ENCODE measurements around the gene LCE1F. TPM values are rescaled to one million over a fixed set of nuclear protein-coding genes. Genes with fewer than 3 reads are reported as not detected.

LCE1F gene
- total RNA-seq, 2 experiments from 2014 or later: not detected

GRCh38 chr1:152770411-152770810 is 4.5 kb upstream of the LCE1F start:
- POLR2A ChIA-PET: no interaction called here
- CTCF ChIA-PET: no interaction called here
- Mint-ChIP-seq H3K36me3 (ENCODE audit: low read depth) (no peaks in the 10 kb centered on the region), H3K27me3 (peaks cover 2% of the 10 kb centered on the region), H3K4me1 (ENCODE audit: low read depth) (no peaks in the 10 kb centered on the region), H3K27ac (no peak overlapping the region), H3K9me3 (no peaks in the 10 kb centered on the region), H3K4me3 (no peak overlapping the region)
- no peak for DNase-seq
- intact Hi-C loops (cut with micrococcal nuclease): no loop called here
- no peak for TF ChIP-seq CTCF (IDR thresholded peaks at IDR 0.05)
- ATAC-seq: no peak

- POLR2A ChIA-PET: no interaction called here
- peaks cover 5% of the 10 kb centered on the region for H3K27me3 Mint-ChIP-seq
- H3K9me3 Mint-ChIP-seq: no peaks in the 10 kb centered on the region
- ATAC-seq (no peak), DNase-seq (no peak)
- no peak overlapping the region for H3K4me3 Mint-ChIP-seq
- H3K27ac Mint-ChIP-seq: no peak overlapping the region
- CTCF ChIA-PET: no interaction called here
- intact Hi-C loops (cut with micrococcal nuclease): no loop called here
- H3K36me3 Mint-ChIP-seq (ENCODE audit: low read depth): no peaks in the 10 kb centered on the region
- TF ChIP-seq CTCF (IDR thresholded peaks at IDR 0.05): no peak
- H3K4me1 Mint-ChIP-seq (ENCODE audit: low read depth): no peaks in the 10 kb centered on the region
Measured at GRCh38 chr1:152776361-152776760, 1.4 kb downstream of the LCE1F start.

- Mint-ChIP-seq H3K27me3 (peaks cover 5% of the 10 kb centered on the region), H3K36me3 (ENCODE audit: low read depth) (no peaks in the 10 kb centered on the region), H3K9me3 (no peaks in the 10 kb centered on the region), H3K4me1 (ENCODE audit: low read depth) (no peaks in the 10 kb centered on the region), H3K4me3 (no peak overlapping the region), H3K27ac (no peak overlapping the region)
- ATAC-seq (no peak), DNase-seq (peak; percentile 3)
- ChIA-PET POLR2A (no interaction called here), CTCF (no interaction called here)
- intact Hi-C loops (cut with micrococcal nuclease): no loop called here
- no peak for TF ChIP-seq CTCF (IDR thresholded peaks at IDR 0.05)
Measured at GRCh38 chr1:152777510-152778137, 2.7 kb downstream of the LCE1F start.

- ChIA-PET CTCF (no interaction called here), POLR2A (no interaction called here)
- intact Hi-C loops (cut with micrococcal nuclease): no loop called here
- Mint-ChIP-seq H3K36me3 (ENCODE audit: low read depth) (no peaks in the 10 kb centered on the region), H3K9me3 (no peaks in the 10 kb centered on the region), H3K4me1 (ENCODE audit: low read depth) (no peaks in the 10 kb centered on the region), H3K27ac (no peak overlapping the region), H3K4me3 (no peak overlapping the region), H3K27me3 (peaks cover 14% of the 10 kb centered on the region)
- TF ChIP-seq CTCF (IDR thresholded peaks at IDR 0.05): no peak
- DNase-seq (no peak), ATAC-seq (no peak)
Measured at GRCh38 chr1:152783095-152783494, 8.2 kb downstream of the LCE1F start.

- ChIA-PET CTCF (no interaction called here), POLR2A (no interaction called here)
- Mint-ChIP-seq H3K4me3 (no peak within 1 kb of the TSS), H3K27ac (no peak within 1 kb of the TSS), H3K27me3 (peaks cover 12% of the 10 kb centered on the region), H3K36me3 (ENCODE audit: low read depth) (no peaks in the 10 kb centered on the region), H3K4me1 (ENCODE audit: low read depth) (no peaks in the 10 kb centered on the region), H3K9me3 (no peaks in the 10 kb centered on the region)
- ATAC-seq (no peak), DNase-seq (no peak)
- intact Hi-C loops (cut with micrococcal nuclease): no loop called here
- TF ChIP-seq CTCF (IDR thresholded peaks at IDR 0.05): no peak
Measured at GRCh38 chr1:152786077-152786476, 11.1 kb downstream of the LCE1F start, which contains the start of gene LCE1E. Gene LCE1E (plus strand): TSS chr1:152786257. CDS start chr1:152787300, 1,043 bp downstream.
